NCI-H2029 (cell line): ENCODE data around the gene SMG9.

ENCODE experiments used
- DNase-seq: peaks from one replicate; lab custom pipeline; 2025; lab: John Stamatoyannopoulos, UW

The SMG9 gene

GRCh38 chr19:43752287-43752875 lies 2.4 kb downstream of the SMG9 start:
- DNase-seq = no peak

- no peak for DNase-seq
Observed at GRCh38 chr19:43751466-43752220, 3.1 kb downstream of the SMG9 start.

- DNase-seq = no peak
Observed at GRCh38 chr19:43749898-43750297, 4.9 kb downstream of the SMG9 start.

- no peak for DNase-seq
Observed at GRCh38 chr19:43749152-43749551, 5.6 kb downstream of the SMG9 start.

- DNase-seq = no peak
Observed at GRCh38 chr19:43748685-43749084, 6.1 kb downstream of the SMG9 start.

- DNase-seq = no peak
Observed at GRCh38 chr19:43748205-43748594, 6.6 kb downstream of the SMG9 start.

GRCh38 chr19:43747557-43748204 lies 7.1 kb downstream of the SMG9 start:
- DNase-seq = no peak

- DNase-seq = no peak
Observed at GRCh38 chr19:43743059-43743458, 11.7 kb downstream of the SMG9 start.

- DNase-seq = no peak
Observed at GRCh38 chr19:43741075-43741825, 13.5 kb downstream of the SMG9 start.

- no peak for DNase-seq
Observed at GRCh38 chr19:43739439-43740235, 15.1 kb downstream of the SMG9 start.

- no peak for DNase-seq
Observed at GRCh38 chr19:43738780-43739211, 16.0 kb downstream of the SMG9 start.

GRCh38 chr19:43735957-43736356 lies 18.8 kb downstream of the SMG9 start:
- DNase-seq = no peak

- no peak for DNase-seq
Observed at GRCh38 chr19:43735013-43735412, 19.7 kb downstream of the SMG9 start.

- DNase-seq = no peak
Observed at GRCh38 chr19:43731846-43732245, 22.9 kb downstream of the SMG9 start.

GRCh38 chr19:43731346-43731745 lies 23.4 kb downstream of the SMG9 start:
- no peak for DNase-seq

GRCh38 chr19:43729919-43730318 lies 24.8 kb downstream of the SMG9 start:
- no peak for DNase-seq

GRCh38 chr19:43727593-43727853 lies 27.2 kb downstream of the SMG9 start:
- DNase-seq = no peak

- DNase-seq = no peak
Observed at GRCh38 chr19:43726736-43727592, 27.8 kb downstream of the SMG9 start.

GRCh38 chr19:43725468-43725867 lies 29.3 kb downstream of the SMG9 start:
- no peak for DNase-seq

- DNase-seq = no peak
Observed at GRCh38 chr19:43724896-43725295, 29.9 kb downstream of the SMG9 start.

- DNase-seq = no peak
Observed at GRCh38 chr19:43723588-43723987, 31.2 kb downstream of the SMG9 start.
